Measurements from ENCODE around the gene RAET1L. TPM values are rescaled to one million over a fixed set of nuclear protein-coding genes. Genes with fewer than 3 reads are reported as not detected.

RAET1L gene
- total and polyA plus RNA-seq, 2 donors (not counting 1 experiment from before 2014, with no cell fraction given), result not detected

DNA sequence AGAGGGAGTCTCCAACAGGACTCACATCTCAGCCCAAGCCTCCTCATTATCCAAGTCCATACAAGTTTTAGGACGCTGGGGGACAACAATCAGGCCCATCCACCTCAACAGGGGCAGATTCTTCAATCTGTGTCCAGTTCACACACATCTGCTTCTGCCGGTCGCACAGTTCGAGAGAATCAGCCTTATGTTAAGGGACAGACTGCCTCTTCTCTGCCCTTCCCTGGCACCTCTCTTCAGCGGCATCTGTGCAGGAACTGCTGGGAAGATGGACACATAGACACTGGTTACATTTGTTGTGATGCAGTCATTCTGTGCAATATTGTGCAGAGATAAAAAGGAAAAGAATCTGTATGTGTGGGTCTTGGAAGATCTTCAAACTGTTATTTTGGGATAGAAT is 40.6 kb downstream of the RAET1L start:
- WGBS (ENCODE audit: insufficient coverage), result 53% methylated on average over 5 of the region's 5 CpGs
- POLR2A ChIA-PET, result interaction anchor here (0.6 kb wide), 1 partner anchor 650 kb away, joined by 4 read pairs; no protein-coding TSS in a partner anchor
- peaks cover 0 to 80% (median 69%) of the 10 kb centered on the region in 4 experiments for H3K27me3 ChIP-seq (replicated peaks in 1 of 4; ENCODE audit: control extremely low read depth in 1 of 4, control insufficient read depth in 3 of 4, insufficient read depth in 4 of 4, low read length in 3 of 4)
- H4K20me1 ChIP-seq (ENCODE audit: control insufficient read depth, insufficient read depth, low read length, poor library complexity, severe bottlenecking), result no peaks in the 10 kb centered on the region
- H3K4me1 ChIP-seq (ENCODE audit: control insufficient read depth in 2 of 2, insufficient read depth in 2 of 2, low read length in 2 of 2), result peaks cover 9 to 17% of the 10 kb centered on the region in 2 donors
- TF ChIP-seq, protein P1, sequence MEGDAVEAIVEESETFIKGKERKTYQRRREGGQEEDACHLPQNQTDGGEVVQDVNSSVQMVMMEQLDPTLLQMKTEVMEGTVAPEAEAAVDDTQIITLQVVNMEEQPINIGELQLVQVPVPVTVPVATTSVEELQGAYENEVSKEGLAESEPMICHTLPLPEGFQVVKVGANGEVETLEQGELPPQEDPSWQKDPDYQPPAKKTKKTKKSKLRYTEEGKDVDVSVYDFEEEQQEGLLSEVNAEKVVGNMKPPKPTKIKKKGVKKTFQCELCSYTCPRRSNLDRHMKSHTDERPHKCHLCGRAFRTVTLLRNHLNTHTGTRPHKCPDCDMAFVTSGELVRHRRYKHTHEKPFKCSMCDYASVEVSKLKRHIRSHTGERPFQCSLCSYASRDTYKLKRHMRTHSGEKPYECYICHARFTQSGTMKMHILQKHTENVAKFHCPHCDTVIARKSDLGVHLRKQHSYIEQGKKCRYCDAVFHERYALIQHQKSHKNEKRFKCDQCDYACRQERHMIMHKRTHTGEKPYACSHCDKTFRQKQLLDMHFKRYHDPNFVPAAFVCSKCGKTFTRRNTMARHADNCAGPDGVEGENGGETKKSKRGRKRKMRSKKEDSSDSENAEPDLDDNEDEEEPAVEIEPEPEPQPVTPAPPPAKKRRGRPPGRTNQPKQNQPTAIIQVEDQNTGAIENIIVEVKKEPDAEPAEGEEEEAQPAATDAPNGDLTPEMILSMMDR (IDR thresholded peaks at IDR 0.05), result no peak
- TF ChIP-seq EZH2 (IDR thresholded peaks at IDR 0.05; ENCODE audit: borderline replicate concordance, insufficient read depth, low read depth, low read length, poor library complexity, severe bottlenecking), result no peak
- DNase-seq (no peak), ATAC-seq (ENCODE audit: low read depth) (no peak)
- no peak overlapping the region for H3K27ac ChIP-seq (ENCODE audit: low read length in 2 of 2)
- no peaks in the 10 kb centered on the region for H3K9me3 Mint-ChIP-seq (ENCODE audit: insufficient read depth)
- no peaks in the 10 kb centered on the region for H3K79me2 ChIP-seq (ENCODE audit: control insufficient read depth, insufficient read depth, low read length)
- no peak overlapping the region for H3K4me2 ChIP-seq (replicated peaks; ENCODE audit: low read depth, low read length, poor library complexity, severe bottlenecking)
- H3K27me3 Mint-ChIP-seq, result peaks cover 79% of the 10 kb centered on the region
- no peaks in the 10 kb centered on the region for H3K36me3 ChIP-seq (replicated peaks in 1 of 2; ENCODE audit: control extremely low read depth in 1 of 2, control insufficient read depth in 1 of 2, extremely low read depth in 1 of 2, insufficient read depth in 2 of 2, low read length in 1 of 2)
- H3K4me3 Mint-ChIP-seq, result no peak overlapping the region
- H3K9me3 ChIP-seq (ENCODE audit: control extremely low read depth in 1 of 3, control insufficient read depth in 2 of 3, insufficient read depth in 1 of 3, low read length in 2 of 3), result peaks cover 0 to 28% (median 13%) of the 10 kb centered on the region in 3 donors
- intact Hi-C loops (cut with micrococcal nuclease), result no loop called here
- H2AFZ ChIP-seq (ENCODE audit: insufficient read depth, low read depth, low read length, poor library complexity, severe bottlenecking), result no peak overlapping the region
- no peak overlapping the region for H3K9ac ChIP-seq (ENCODE audit: low read length)
- no peak overlapping the region for H3K4me3 ChIP-seq (ENCODE audit: control extremely low read depth in 1 of 5, extremely low read depth in 1 of 5, insufficient read depth in 1 of 5, low read depth in 2 of 5, low read length in 4 of 5)
- H3K27ac Mint-ChIP-seq, result no peak overlapping the region
- peaks cover 11% of the 10 kb centered on the region for H3K4me1 Mint-ChIP-seq
- CTCF ChIA-PET, result no interaction called here

DNA sequence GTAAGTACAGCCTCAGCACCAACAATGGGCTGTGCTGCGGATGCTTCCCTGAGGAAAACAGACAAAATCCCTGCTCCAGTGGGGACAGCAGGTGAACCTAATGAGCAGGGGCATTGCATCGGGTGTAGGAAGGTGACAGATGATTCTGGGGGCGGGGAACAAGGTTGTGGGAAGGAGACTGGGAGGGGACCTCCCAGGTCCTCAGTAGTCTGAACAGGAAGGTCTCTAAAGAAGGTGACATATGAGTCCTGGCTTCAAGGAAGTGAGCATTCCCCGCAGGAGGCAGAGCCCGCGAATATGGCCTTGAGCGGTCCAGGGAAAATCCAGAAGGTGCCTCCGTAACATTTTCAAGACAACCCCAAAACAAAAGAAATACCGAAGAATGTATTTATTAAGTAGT is 42.2 kb downstream of the RAET1L start:
- Histone ChIP-seq H3K27me3 (replicated peaks in 1 of 4; ENCODE audit: control extremely low read depth in 1 of 4, control insufficient read depth in 3 of 4, insufficient read depth in 4 of 4, low read length in 3 of 4) (peaks cover 0 to 73% (median 62%) of the 10 kb centered on the region in 4 experiments), H4K20me1 (ENCODE audit: control insufficient read depth, insufficient read depth, low read length, poor library complexity, severe bottlenecking) (no peaks in the 10 kb centered on the region), H2AFZ (ENCODE audit: insufficient read depth, low read depth, low read length, poor library complexity, severe bottlenecking) (no peak overlapping the region), H3K4me3 (ENCODE audit: control extremely low read depth in 1 of 5, extremely low read depth in 1 of 5, insufficient read depth in 1 of 5, low read depth in 2 of 5, low read length in 4 of 5) (no peak overlapping the region), H3K9me3 (ENCODE audit: control extremely low read depth in 1 of 3, control insufficient read depth in 2 of 3, insufficient read depth in 1 of 3, low read length in 2 of 3) (peaks cover 0 to 12% (median 6%) of the 10 kb centered on the region in 3 donors), H3K27ac (ENCODE audit: low read length in 2 of 2) (no peak overlapping the region), H3K4me1 (ENCODE audit: control insufficient read depth in 2 of 2, insufficient read depth in 2 of 2, low read length in 2 of 2) (peaks cover 0 to 6% of the 10 kb centered on the region in 2 donors), H3K79me2 (ENCODE audit: control insufficient read depth, insufficient read depth, low read length) (no peaks in the 10 kb centered on the region), H3K9ac (ENCODE audit: low read length) (no peak overlapping the region), H3K4me2 (replicated peaks; ENCODE audit: low read depth, low read length, poor library complexity, severe bottlenecking) (no peak overlapping the region), H3K36me3 (replicated peaks in 1 of 2; ENCODE audit: control extremely low read depth in 1 of 2, control insufficient read depth in 1 of 2, extremely low read depth in 1 of 2, insufficient read depth in 2 of 2, low read length in 1 of 2) (no peaks in the 10 kb centered on the region)
- POLR2A ChIA-PET, result no interaction called here
- Mint-ChIP-seq H3K9me3 (ENCODE audit: insufficient read depth) (no peaks in the 10 kb centered on the region), H3K4me1 (no peaks in the 10 kb centered on the region), H3K27me3 (peaks cover 74% of the 10 kb centered on the region), H3K4me3 (no peak overlapping the region), H3K27ac (no peak overlapping the region)
- ATAC-seq (ENCODE audit: low read depth) (no peak), DNase-seq (no peak)
- WGBS (ENCODE audit: insufficient coverage), result 11% methylated on average over 3 of the region's 9 CpGs
- intact Hi-C loops (cut with micrococcal nuclease), result no loop called here
- CTCF ChIA-PET, result no interaction called here
- TF ChIP-seq EZH2 (IDR thresholded peaks at IDR 0.05; ENCODE audit: borderline replicate concordance, insufficient read depth, low read depth, low read length, poor library complexity, severe bottlenecking), result no peak
- TF ChIP-seq, protein P1 (IDR thresholded peaks at IDR 0.05), result no peak

All from B cell (primary cell).